ENCODE data around the gene TBCD.
"Not testable (repeated sequence)": the region's sequence is repeated elsewhere in the genome, so short reads cannot be mapped to it uniquely, and the experiment has no call there.

DNA sequence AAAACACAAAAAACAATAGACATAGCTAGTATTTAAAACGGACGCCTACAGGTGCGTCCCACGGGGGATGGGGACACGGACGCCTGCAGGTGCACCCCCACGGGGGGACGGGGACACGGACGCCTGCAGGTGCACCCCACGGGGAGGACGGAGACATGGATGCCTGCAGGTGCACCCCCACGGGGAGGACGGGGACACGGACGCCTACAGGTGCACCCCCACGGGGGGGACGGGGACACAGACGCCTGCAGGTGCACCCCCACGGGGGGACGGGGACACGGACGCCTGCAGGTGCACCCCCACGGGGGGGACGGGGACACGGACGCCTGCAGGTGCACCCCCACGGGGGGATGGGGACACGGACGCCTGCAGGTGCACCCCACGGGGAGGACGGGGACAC is 212.6 kb downstream of the TBCD start:
- not testable (repeated sequence) for TF ChIP-seq CTCF, POLR2A, POLR2AphosphoS5 (IDR thresholded peaks at IDR 0.05)

All from breast epithelium (tissue), 3 donors.